Small intestine (tissue), 7 donors: ENCODE measurements around the gene PSMC6. TPM values are rescaled to one million over a fixed set of nuclear protein-coding genes. Genes with fewer than 3 reads are reported as not detected.
"Not testable (repeated sequence)": the region's sequence is repeated elsewhere in the genome, so short reads cannot be mapped to it uniquely, and the experiment has no call there.

ENCODE experiments used
- DNase-seq, 2 donors: peaks; one replicate each; pipeline versions ENCODE4 v3.0.0 to v3.0.0-alpha.2; 2013
- FAIRE-seq: peaks from 2 replicates; lab custom pipeline; 2012; peaks lifted over from hg19 to GRCh38; lab: Jason Lieb, UNC
- H3K27ac ChIP-seq, 3 donors: one replicate each; pipeline ENCODE4 v1.5.1; 2013; ENCODE audit warnings: low read length in 2 of 3, mild to moderate bottlenecking in 2 of 3, control low read depth in 1 of 3, inconsistent platforms in 1 of 3, low read depth in 1 of 3, moderate library complexity in 1 of 3
- H3K27me3 ChIP-seq, 3 donors: one replicate each; pipeline ENCODE4 v1.6.1; 2013; ENCODE audit warnings: low read length in 3 of 3, inconsistent platforms in 1 of 3; ENCODE audit not compliant: control insufficient read depth in 3 of 3, insufficient read depth in 3 of 3
- H3K36me3 ChIP-seq, 3 donors: one replicate each; pipeline ENCODE4 v1.6.1; 2013; ENCODE audit warnings: low read length in 3 of 3, inconsistent platforms in 1 of 3, low read depth in 1 of 3, mild to moderate bottlenecking in 1 of 3, moderate library complexity in 1 of 3; ENCODE audit not compliant: control insufficient read depth in 3 of 3, insufficient read depth in 2 of 3
- H3K4me1 ChIP-seq, 3 donors: one replicate each; pipeline ENCODE4 v1.6.1; 2013; ENCODE audit warnings: low read length in 2 of 3, inconsistent platforms in 1 of 3, low read depth in 1 of 3, mild to moderate bottlenecking in 1 of 3, moderate library complexity in 1 of 3; ENCODE audit not compliant: control insufficient read depth in 3 of 3, insufficient read depth in 2 of 3
- H3K4me3 ChIP-seq, 3 donors: one replicate each; pipeline ENCODE4 v1.5.1; 2013; ENCODE audit warnings: low read length in 3 of 3, control low read depth in 1 of 3, inconsistent platforms in 1 of 3, low read depth in 1 of 3, mild to moderate bottlenecking in 1 of 3, moderate library complexity in 1 of 3
- H3K9me3 ChIP-seq, 2 donors: one replicate each; pipeline ENCODE4 v1.6.1; 2013; ENCODE audit warnings: low read depth in 1 of 2, low read length in 1 of 2; ENCODE audit not compliant: control insufficient read depth in 2 of 2, insufficient read depth in 1 of 2
- WGBS, 3 donors: extraction: QIAGEN DNeasy Blood & Tissue Kit; methylation state at CpG; one replicate each; pipeline ENCODE4 v1.1.7; 2013; 5-methylcytosine and 5-hydroxymethylcytosine counted together
- polyA plus RNA-seq, 4 donors: library from polyadenylated mRNA; stranded (reverse) in 3 of 4; unstranded in 1 of 4; fragments of 200-250 nt in 3 of 4; fragments of 120-200 nt in 1 of 4; gene quantifications; one replicate each; pipeline versions ENCODE4 v1.2.1 to v1.2.3, GENCODE V29; 2013
- donor health status: healthy with polysubstance abuse.
- donor health status: control.
- donor health status: control.
- donor health status: Bipolar disorder and iron deficiency.
- donor health status: healthy.

Gene PSMC6
- polyA plus RNA-seq, 4 donors: 63.8 to 119 (median 87.7) TPM

GRCh38 chr14:52738409-52738808, 31.4 kb downstream of the PSMC6 start:
- no peaks in the 10 kb centered on the region for H3K9me3 ChIP-seq
- no peak for DNase-seq
- peaks cover 0 to 4% (median 2%) of the 10 kb centered on the region in 3 donors for H3K4me1 ChIP-seq
- no peak overlapping the region for H3K4me3 ChIP-seq
- peaks cover 0 to 10% (median 2%) of the 10 kb centered on the region in 3 donors for H3K36me3 ChIP-seq
- no peaks in the 10 kb centered on the region for H3K27me3 ChIP-seq
- H3K27ac ChIP-seq: no peak overlapping the region
- FAIRE-seq: no peak

GRCh38 chr14:52740751-52741150, 33.8 kb downstream of the PSMC6 start:
- Histone ChIP-seq H3K4me3 (no peak overlapping the region), H3K4me1 (peaks cover 0 to 4% (median 2%) of the 10 kb centered on the region in 3 donors), H3K27ac (no peak overlapping the region), H3K36me3 (peaks cover 0 to 9% (median 0%) of the 10 kb centered on the region in 3 donors), H3K27me3 (no peaks in the 10 kb centered on the region), H3K9me3 (no peaks in the 10 kb centered on the region)
- 92 to 97% (median 95%) methylated on average over 1 of the region's 1 CpG for WGBS, 3 donors
- DNase-seq (no peak), FAIRE-seq (no peak)

GRCh38 chr14:52741865-52742264, 34.9 kb downstream of the PSMC6 start:
- Histone ChIP-seq H3K4me3 (no peak overlapping the region), H3K27ac (peak overlapping the region in 2 of 3 donors; percentile 78 to 95), H3K9me3 (no peaks in the 10 kb centered on the region), H3K4me1 (peaks cover 0 to 4% (median 2%) of the 10 kb centered on the region in 3 donors), H3K36me3 (peaks cover 0 to 9% (median 0%) of the 10 kb centered on the region in 3 donors), H3K27me3 (no peaks in the 10 kb centered on the region)
- no peak for DNase-seq
- FAIRE-seq: no peak

- H3K4me3 ChIP-seq: no peak overlapping the region
- no peak for DNase-seq
- H3K27me3 ChIP-seq: no peaks in the 10 kb centered on the region
- no peak for FAIRE-seq
- H3K4me1 ChIP-seq: no peaks in the 10 kb centered on the region
- WGBS, 3 donors: 54 to 74% (median 66%) methylated on average over 8 of the region's 8 CpGs
- H3K27ac ChIP-seq: no peak overlapping the region
- H3K9me3 ChIP-seq: no peaks in the 10 kb centered on the region
- H3K36me3 ChIP-seq: peaks cover 0 to 18% (median 2%) of the 10 kb centered on the region in 3 donors
These were observed 41.8 kb downstream of the PSMC6 start for GRCh38 chr14:52748647-52749292.

GRCh38 chr14:52755607-52756316, 48.8 kb downstream of the PSMC6 start:
- 62 to 88% (median 67%) methylated on average over 5 of the region's 5 CpGs for WGBS, 3 donors
- DNase-seq (peak; percentile 18 to 57), FAIRE-seq (no peak)
- H3K27ac ChIP-seq: no peak overlapping the region
- H3K36me3 ChIP-seq: peaks cover 0 to 17% (median 2%) of the 10 kb centered on the region in 3 donors
- no peaks in the 10 kb centered on the region for H3K27me3 ChIP-seq
- no peaks in the 10 kb centered on the region for H3K4me1 ChIP-seq
- H3K4me3 ChIP-seq: no peak overlapping the region
- H3K9me3 ChIP-seq: no peaks in the 10 kb centered on the region

- Histone ChIP-seq H3K36me3 (peaks cover 0 to 12% (median 2%) of the 10 kb centered on the region in 3 donors), H3K27ac (no peak overlapping the region), H3K4me1 (no peaks in the 10 kb centered on the region), H3K4me3 (no peak overlapping the region), H3K9me3 (no peaks in the 10 kb centered on the region), H3K27me3 (no peaks in the 10 kb centered on the region)
- FAIRE-seq (no peak), DNase-seq (no peak)
- 94 to 100% (median 98%) methylated on average over 1 of the region's 1 CpG for WGBS, 3 donors
These were observed 52.1 kb downstream of the PSMC6 start for GRCh38 chr14:52759145-52759544.

- H3K27me3 ChIP-seq: not testable (repeated sequence)
- 85 to 91% (median 88%) methylated on average over 4 of the region's 4 CpGs for WGBS, 3 donors
These were observed 55.9 kb downstream of the PSMC6 start for GRCh38 chr14:52762923-52763322.

GRCh38 chr14:52767058-52767833, 60.2 kb downstream of the PSMC6 start:
- FAIRE-seq: no peak

More at GRCh38 chr14:52762923-52763322, 55.9 kb downstream of the PSMC6 start:
- H3K4me1 ChIP-seq, H3K27ac ChIP-seq, DNase-seq, FAIRE-seq, H3K9me3 ChIP-seq, H3K4me3 ChIP-seq: not testable (repeated sequence)
- H3K36me3 ChIP-seq: peaks cover 3 to 24% (median 8%) of the 10 kb centered on the region in 3 donors

More at GRCh38 chr14:52767058-52767833, 60.2 kb downstream of the PSMC6 start:
- no peak for DNase-seq
- Histone ChIP-seq H3K27ac (no peak overlapping the region), H3K36me3 (peaks cover 9 to 16% (median 12%) of the 10 kb centered on the region in 3 donors), H3K4me1 (no peaks in the 10 kb centered on the region), H3K4me3 (no peak overlapping the region), H3K9me3 (no peaks in the 10 kb centered on the region), H3K27me3 (no peaks in the 10 kb centered on the region)
- 92 to 96% (median 93%) methylated on average over 3 of the region's 3 CpGs for WGBS, 3 donors
